ENCODE data around the gene DSC2.

Gene DSC2

DNA sequence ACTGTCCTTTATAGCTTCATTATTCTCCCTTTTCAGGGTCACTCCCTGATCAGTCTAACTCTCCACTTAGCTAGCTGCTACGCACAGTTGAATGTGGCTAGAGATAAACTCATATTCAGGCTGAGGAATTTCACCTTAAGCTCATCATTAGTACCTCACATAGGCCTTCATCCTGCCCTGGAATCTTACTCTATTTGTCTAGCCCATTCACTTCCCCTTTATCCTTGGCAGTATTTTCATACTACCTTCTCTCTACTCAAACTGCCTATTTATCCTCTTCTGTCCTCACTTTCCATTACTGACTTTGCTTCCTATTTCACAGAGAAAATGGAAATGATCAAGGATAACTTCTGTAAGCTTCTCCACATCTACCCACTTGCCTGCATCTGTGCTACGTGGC, 10.6 kb upstream of the DSC2 start:
- no peak for DNase-seq (ENCODE audit: extremely low spot score)
- ChIA-PET CTCF (interaction anchor here (1.0 to 1.9 kb wide), 7 partner anchors 8 to 123 kb away, joined by 3 to 7 read pairs (median 4); no protein-coding TSS in a partner anchor), POLR2A (no interaction called here)
- TF ChIP-seq, protein P1, sequence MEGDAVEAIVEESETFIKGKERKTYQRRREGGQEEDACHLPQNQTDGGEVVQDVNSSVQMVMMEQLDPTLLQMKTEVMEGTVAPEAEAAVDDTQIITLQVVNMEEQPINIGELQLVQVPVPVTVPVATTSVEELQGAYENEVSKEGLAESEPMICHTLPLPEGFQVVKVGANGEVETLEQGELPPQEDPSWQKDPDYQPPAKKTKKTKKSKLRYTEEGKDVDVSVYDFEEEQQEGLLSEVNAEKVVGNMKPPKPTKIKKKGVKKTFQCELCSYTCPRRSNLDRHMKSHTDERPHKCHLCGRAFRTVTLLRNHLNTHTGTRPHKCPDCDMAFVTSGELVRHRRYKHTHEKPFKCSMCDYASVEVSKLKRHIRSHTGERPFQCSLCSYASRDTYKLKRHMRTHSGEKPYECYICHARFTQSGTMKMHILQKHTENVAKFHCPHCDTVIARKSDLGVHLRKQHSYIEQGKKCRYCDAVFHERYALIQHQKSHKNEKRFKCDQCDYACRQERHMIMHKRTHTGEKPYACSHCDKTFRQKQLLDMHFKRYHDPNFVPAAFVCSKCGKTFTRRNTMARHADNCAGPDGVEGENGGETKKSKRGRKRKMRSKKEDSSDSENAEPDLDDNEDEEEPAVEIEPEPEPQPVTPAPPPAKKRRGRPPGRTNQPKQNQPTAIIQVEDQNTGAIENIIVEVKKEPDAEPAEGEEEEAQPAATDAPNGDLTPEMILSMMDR (IDR thresholded peaks at IDR 0.05; ENCODE audit: control extremely low read depth, extremely low read depth, low read depth, missing control alignments) = no peak

DNA sequence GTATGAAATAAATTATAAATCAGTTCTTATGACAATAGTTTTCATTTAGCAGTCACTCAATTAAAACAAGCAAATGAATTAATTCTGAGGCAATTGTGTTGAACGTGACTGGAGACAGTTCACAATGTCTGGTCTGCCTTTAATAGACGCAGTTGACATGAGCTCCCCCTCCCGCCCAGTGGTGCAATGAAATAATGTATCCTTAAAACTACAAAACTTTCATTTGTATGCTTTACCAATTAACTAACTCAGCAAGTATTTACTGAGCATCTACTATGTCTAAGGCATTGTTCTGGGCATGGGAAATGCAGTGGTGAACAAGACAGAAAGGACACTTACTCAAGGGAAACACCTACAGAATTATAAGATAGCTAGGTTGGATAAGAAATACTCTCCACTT, 3.5 kb upstream of the DSC2 start:
- TF ChIP-seq, protein P1 (IDR thresholded peaks at IDR 0.05; ENCODE audit: control extremely low read depth, extremely low read depth, low read depth, missing control alignments) = no peak
- ChIA-PET CTCF (interaction anchor here (0.9 kb wide), 1 partner anchor 10 kb away, joined by 4 read pairs; no protein-coding TSS in a partner anchor), POLR2A (no interaction called here)
- no peak for DNase-seq (ENCODE audit: extremely low spot score)

DNA sequence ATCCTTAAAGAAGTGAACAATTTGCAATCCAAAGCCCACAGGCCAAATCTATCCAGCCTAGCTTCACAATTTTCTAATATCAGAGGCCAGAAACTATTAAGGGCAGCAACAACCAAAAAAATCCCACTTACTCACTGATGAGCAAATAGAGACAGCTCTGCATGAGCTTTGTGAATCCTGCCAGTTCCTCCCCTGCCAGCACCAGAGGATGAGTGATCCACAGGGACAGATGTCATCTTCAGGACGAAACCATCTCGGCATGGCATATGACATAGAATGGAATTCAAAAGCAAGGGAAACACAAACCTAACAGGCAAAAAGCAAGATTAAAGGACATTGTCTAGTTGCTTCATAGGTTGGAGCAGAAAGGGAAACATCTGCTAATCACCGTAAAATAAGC, 2.2 kb upstream of the DSC2 start:
- TF ChIP-seq, protein P1 (IDR thresholded peaks at IDR 0.05; ENCODE audit: control extremely low read depth, extremely low read depth, low read depth, missing control alignments) = no peak
- DNase-seq (ENCODE audit: extremely low spot score) = no peak
- ChIA-PET CTCF (interaction anchor here (1.0 to 2.2 kb wide), 2 partner anchors 8 to 102 kb away, joined by 3 to 7 read pairs; no protein-coding TSS in a partner anchor), POLR2A (no interaction called here)

DNA sequence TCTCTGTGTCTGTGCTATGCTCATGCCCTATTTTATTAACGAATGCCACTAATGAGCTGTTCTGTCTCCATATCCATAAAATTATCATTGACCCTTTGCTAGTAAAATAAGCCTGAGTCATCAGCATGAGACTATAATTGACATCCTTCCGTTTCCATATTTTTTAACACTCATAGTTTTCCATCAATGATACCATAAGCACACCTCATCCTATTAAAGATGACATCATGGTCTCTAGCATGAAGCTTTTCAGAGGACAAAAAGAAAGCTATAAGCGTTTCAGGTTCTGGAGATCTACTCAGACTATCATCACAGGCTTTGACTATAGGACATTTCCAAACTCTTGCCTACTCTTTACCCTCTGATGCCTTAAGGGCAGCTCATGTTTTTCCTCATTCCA, 1.2 kb upstream of the DSC2 start:
- ChIA-PET POLR2A (no interaction called here), CTCF (interaction anchor here (2.2 kb wide), 1 partner anchor 9 kb away, joined by 7 read pairs; no protein-coding TSS in a partner anchor)
- DNase-seq (ENCODE audit: extremely low spot score) = no peak
- TF ChIP-seq, protein P1 (IDR thresholded peaks at IDR 0.05; ENCODE audit: control extremely low read depth, extremely low read depth, low read depth, missing control alignments) = no peak

DNA sequence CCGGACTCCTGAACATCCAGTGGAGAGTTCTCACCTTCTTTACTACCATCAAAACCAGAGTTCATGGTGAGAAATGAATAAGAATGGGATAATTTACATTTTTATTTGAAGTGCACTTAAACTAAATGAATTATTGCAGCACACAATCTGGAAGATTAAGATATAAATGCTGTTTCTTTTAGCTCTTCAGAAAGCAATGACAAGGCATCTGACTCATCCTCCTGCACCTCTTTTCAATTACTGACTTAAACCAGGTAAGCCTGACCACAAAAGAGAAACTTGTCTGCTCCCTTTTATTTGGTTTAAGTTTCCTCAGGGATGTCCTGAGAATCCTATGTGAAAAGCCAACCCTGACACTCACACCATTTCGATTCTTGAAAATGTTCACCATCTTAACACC, 720 bp upstream of the DSC2 start:
- TF ChIP-seq, protein P1 (IDR thresholded peaks at IDR 0.05; ENCODE audit: control extremely low read depth, extremely low read depth, low read depth, missing control alignments) = no peak
- POLR2A ChIA-PET = no interaction called here
- CTCF ChIA-PET = interaction anchor here (1.4 to 2.2 kb wide), 3 partner anchors 10 to 57 kb away, joined by 3 to 7 read pairs (median 4); no protein-coding TSS in a partner anchor
- DNase-seq (ENCODE audit: extremely low spot score) = no peak

DNA sequence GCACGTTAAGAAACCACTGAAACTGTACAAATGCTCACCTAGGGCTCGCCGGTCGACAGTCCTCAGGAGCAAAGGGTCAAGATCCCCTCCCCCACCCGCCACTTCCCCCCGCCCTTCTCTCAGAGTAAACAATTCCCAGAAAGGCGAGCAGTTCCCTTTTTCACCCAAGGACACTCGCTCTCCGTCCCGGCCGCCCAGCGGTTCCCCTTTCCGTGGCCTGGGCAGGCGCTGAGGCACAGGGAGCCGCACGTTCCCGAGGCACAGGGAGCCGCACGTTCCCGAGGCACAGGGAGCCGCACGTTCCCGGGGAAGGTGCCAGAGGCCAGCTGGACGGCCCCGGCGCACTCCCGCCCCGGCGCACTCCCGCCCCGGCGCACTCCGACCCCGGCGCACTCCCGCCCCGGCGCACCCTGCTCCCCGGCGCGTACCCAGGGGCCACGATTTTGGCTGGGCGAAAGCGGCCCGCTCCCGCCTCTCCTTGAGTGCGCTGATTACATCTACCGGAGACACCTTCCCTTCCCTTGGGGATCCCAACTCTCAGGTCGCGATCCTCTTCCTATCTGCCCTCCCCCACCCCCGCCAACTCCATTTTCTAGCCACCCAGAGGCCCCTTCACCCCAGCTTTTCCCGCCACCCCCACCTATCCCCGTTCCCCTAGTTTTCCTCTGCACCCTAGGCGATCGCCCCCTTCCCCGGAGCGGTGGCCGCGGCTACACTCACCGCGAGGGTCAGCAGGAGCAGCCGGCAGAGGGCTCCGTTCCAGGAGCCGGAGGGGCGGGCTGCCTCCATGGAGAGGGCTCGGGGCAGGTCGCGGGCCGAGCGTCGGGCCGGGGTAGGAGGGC, 817 bp downstream of the DSC2 start:
- CTCF ChIA-PET = interaction anchor here (0.8 to 1.4 kb wide), 3 partner anchors 13 to 58 kb away, joined by 3 to 4 read pairs (median 3); no protein-coding TSS in a partner anchor

More for the DNA sequence above, 817 bp downstream of the DSC2 start:
- DNase-seq (ENCODE audit: extremely low spot score) = peak; percentile 52
- POLR2A ChIA-PET = interaction anchor here (0.6 kb wide), 1 partner anchor 121 kb away, joined by 7 read pairs; no protein-coding TSS in a partner anchor
- TF ChIP-seq, protein P1 (IDR thresholded peaks at IDR 0.05; ENCODE audit: control extremely low read depth, extremely low read depth, low read depth, missing control alignments) = peak; percentile 31
